GM21447 (cell line): ENCODE measurements around the gene IRF8.

Experiments
- ATAC-seq: cut with Tn5 transposase; IDR thresholded peaks from one replicate; pipeline ENCODE4 v1.9.1; 2021; ENCODE audit not compliant: unreplicated experiment

IRF8 gene

GRCh38 chr16:85913141-85913601, 14.2 kb downstream of the IRF8 start:
- no peak for ATAC-seq

GRCh38 chr16:85913688-85914422, 14.9 kb downstream of the IRF8 start:
- ATAC-seq, result no peak

- ATAC-seq, result no peak
Measured at GRCh38 chr16:85914423-85914794, 15.4 kb downstream of the IRF8 start.

GRCh38 chr16:85915125-85915845, 16.3 kb downstream of the IRF8 start:
- ATAC-seq, result no peak

GRCh38 chr16:85916141-85916890, 17.4 kb downstream of the IRF8 start:
- no peak for ATAC-seq

DNA sequence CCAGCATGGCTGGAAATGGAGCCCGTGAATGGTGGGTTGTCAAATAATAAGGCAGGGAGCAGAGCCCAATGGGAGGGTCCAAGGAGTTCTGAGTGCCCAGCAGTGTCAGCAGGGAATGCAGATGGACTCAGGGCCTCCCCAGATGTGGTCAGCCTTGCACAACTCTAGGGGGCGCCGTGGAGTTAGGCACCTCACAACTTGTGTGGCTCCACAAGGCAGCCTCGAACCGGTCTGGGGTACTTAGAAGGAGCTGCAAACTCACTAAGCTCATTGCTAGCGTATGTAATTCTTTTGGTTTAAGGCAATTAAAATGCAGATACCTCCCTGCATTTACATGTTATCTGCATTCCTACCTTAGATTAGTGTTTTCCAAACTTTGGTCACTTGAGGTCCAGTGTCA, 18.1 kb downstream of the IRF8 start:
- no peak for ATAC-seq

DNA sequence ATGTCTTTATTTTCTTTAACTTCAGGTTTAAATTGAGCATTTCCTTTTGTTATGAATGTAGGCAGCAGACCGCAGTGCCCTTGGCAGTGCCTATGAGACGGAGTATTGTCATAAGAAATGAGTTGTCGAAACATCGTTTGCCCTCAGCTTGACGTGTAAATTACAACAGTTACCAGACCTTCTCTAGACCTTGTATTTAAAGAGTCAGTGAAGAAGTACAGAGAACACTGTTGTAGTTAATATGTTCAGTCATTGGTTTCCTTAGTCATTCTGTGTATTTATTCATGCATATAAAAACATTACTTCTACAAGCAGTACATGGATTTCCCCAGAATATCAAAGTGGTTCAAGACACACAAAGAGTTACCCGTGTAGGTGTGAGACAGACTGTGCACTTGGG, 19.0 kb downstream of the IRF8 start:
- no peak for ATAC-seq

GRCh38 chr16:85918436-85918835, 19.5 kb downstream of the IRF8 start:
- ATAC-seq, result no peak

GRCh38 chr16:85919271-85920267, 20.6 kb downstream of the IRF8 start:
- no peak for ATAC-seq

DNA sequence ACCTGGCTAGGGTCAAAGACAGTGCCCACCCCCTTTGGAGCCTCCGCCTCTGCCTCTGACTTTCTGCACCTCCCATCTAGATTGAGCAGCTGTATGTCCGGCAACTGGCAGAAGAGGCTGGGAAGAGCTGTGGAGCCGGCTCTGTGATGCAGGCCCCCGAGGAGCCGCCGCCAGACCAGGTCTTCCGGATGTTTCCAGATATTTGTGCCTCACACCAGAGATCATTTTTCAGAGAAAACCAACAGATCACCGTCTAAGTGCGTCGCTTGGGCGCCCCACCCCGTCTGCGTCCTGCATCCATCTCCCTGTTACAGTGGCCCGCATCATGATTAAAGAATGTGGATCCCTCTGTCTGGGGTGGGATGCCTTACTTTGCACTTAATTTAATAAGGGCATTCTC, 22.1 kb downstream of the IRF8 start:
- ATAC-seq, result no peak

GRCh38 chr16:85923153-85924021, 24.4 kb downstream of the IRF8 start:
- no peak for ATAC-seq

GRCh38 chr16:85924675-85925074, 25.7 kb downstream of the IRF8 start:
- ATAC-seq, result no peak

DNA sequence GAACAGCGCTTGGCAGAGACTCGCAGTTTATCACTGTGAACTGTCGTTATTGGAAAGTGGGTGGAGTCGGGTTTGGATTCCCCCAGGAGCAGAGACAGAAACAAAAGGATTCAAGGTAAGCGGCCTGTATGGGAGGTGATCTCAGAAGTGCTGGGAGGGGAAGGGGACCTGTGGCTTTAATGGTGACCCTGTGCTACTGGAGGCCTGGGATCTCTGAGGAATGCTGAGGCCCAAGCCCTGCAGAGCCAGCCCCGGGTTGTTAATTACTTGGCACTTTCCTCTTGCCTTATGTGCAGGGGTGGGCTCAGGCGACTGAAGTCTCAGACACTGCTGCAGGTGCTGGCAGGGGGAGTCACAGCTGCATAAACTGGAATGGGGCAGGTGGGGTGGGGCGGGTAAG, 27.4 kb downstream of the IRF8 start:
- ATAC-seq, result no peak

DNA sequence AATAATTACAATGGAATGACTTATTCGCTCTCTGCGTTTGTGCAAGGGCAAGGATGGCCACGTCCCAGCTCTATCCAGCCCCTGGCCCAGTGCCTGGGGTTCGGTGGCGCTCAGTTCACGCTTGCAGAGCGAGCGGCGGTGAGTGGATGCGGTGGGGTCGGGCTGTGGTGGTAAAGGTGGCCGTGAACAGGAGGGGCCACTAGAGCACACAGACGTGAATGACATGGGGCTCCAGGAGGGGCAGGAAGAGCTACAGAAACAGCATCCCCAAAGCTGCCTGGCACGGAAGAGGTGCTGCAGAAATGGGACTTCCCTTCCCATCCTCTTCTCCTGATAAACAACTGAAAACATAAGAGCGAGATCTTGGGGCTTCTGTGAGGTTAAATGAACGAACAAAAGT, 28.4 kb downstream of the IRF8 start:
- ATAC-seq, result no peak

DNA sequence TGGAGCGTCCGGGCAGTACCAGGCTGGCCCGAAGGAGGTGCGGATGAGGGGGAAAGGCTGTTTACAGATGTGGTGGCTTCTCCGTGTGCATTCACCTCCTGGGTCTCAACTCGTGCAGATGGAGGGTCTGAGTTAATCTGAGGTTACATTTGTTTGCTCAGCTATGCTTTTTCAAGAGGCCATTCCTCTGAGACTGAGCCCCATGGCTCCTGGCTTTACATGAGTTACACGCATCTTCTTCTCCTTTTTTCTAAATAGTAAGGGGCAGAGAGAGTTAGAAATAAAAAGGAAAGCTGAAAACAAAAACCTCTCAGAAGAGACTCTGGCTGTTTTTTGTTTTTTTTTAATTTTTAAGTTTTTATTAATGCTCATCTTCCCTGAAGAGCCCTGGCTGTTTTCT, 29.0 kb downstream of the IRF8 start:
- ATAC-seq, result no peak

DNA sequence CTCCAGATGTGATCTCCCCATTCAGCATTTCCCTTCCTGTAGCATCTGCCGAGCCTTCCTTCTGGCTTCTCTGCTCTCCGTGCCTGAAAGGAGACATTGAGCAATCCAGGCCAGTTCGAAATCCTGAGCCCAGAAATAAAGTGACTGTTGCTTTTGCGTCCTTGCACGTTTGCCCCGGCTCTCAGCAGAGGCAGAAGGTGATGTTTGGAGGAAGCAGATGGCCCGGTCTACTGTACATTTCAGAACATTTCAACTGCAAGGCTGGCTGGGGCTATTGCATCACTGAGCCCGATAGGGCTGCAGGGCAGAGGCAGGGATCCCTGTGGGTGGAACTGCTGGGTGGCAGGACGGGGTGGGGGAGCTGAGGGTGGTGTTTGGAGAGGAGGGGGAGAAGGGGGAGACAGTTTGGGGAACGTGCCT, 29.4 kb downstream of the IRF8 start:
- no peak for ATAC-seq

- ATAC-seq, result no peak
Measured at GRCh38 chr16:85929259-85929721, 30.3 kb downstream of the IRF8 start.

DNA sequence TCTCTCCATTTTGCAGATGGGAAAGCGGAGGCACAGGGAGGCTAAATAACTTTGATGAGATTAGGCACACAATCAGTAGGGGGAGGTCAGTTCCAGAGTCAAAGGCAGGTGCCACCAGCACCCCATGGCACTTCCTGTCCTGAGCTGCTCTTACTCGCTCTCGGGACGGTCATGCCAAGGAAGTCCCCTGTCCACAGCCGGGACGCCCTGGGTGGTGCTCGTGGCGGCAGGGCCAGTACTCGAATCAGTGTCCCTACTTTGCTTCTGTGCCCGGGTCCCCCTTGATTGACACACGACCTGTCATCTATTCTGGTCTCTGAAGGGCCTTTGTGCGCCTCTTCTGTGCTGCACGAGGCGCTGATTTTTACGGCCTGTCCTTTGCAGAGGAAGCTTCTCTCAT, 31.3 kb downstream of the IRF8 start:
- ATAC-seq, result no peak

DNA sequence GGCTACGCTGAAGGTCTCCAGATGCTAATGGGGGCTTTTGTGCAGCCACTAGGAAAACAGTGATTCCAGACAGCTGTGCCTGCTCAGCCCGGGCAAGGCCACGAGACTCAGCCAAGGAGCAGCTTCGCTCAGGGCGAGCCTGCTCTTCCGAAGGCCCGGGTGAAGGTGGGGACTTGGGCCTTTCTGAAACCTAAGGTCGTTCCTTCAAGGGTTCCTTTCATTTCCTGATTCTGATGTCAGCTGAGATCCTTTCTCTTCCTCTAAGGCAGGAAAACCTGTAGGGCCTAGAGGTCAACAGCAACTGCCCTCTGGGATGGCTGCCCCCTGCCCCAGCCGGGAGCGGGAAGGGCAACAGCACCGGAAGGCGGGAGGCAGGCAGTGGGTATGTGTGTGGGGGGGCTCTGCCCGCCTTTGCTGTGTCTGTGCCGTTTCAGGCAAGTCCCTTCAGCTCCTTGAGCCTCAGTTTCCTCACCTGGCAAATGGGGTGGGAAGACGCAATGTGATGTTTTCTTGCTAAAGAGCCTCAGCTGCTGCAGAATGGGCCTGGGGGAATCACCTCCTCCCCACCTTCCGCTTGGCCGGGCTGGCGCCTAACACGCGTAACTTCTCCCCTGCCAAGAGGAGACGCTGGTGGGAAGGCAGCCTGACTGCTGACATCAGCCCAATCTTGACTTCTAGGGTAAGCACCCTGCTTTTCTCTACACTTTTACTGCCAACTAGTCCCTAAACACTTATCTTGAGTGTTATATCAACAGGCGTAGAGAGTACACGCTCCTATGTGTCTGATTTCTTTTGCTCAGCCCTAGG, 32.8 kb downstream of the IRF8 start:
- no peak for ATAC-seq
